GM18909 (cell line): ENCODE data around the gene PTRH1.

Source experiments
- ATAC-seq: cut with Tn5 transposase; IDR thresholded peaks from one replicate; pipeline ENCODE4 v1.9.1; 2021; ENCODE audit warnings: mild to moderate bottlenecking; ENCODE audit not compliant: unreplicated experiment, poor library complexity

The PTRH1 gene

GRCh38 chr9:127667127-127667844 is 48.2 kb downstream of the PTRH1 start:
- ATAC-seq: no peak

DNA sequence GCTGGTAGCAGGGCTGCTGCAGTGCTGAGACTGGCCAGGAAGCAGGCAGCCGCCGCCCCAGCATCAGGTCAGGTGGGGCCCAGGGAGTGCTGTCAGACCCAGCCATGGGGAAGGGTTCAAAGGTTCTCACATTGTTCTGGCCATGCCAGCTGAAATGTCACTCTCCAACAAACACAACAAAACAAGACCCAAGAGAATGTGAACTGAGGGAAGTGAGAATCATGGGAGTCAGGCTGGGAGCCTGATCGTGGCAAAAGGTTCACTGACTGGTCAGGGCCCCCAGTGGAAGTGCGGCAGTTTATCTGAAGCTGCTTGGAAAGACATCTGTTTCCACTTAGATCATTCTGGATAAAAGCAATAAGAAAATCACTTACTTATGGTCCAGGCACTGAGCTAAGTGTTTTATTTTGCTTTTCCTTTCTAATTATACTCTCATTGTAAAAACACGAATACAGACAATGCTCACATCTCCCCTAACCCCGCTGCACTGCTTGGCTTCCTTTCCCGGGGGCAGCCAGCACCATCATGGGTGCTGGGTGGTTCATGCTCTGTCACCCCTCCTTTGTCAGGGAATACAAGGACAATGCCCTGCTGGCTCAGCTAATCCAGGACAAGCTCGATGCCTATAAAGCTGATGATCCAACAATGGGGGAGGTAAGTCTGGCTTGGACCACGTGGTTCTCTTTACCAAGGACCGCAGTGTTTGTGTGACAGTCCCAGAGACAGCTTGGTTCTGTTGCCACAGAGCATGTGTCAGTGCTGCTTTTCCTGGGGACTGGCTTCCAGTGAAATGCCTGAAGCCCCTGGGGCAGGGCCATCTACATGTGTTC is 50.6 kb downstream of the PTRH1 start:
- no peak for ATAC-seq

GRCh38 chr9:127664324-127664677 is 51.2 kb downstream of the PTRH1 start:
- no peak for ATAC-seq
